OCI-LY7 (cell line): Measurements from ENCODE around the gene PTPRCAP.

ENCODE experiments used
- EZH2phosphoT487 ChIP-seq: fragments of 200-600 bp; sonication (generic); IDR thresholded peaks from 2 replicates; pipeline ENCODE4 v1.6.1; 2018; ENCODE audit warnings: low read depth, borderline replicate concordance, mild to moderate bottlenecking, mixed run types, antibody characterized with exemption, low read length, moderate library complexity, mixed read lengths
- TF ChIP-seq, protein P1 (sequence below): fragments of 200-600 bp; sonication (generic); conservative IDR thresholded peaks from 2 replicates; pipeline ENCODE4 v1.5.1; 2014; ENCODE audit warnings: mild to moderate bottlenecking, antibody characterized with exemption, low read length, moderate library complexity, mixed read lengths

DNA sequence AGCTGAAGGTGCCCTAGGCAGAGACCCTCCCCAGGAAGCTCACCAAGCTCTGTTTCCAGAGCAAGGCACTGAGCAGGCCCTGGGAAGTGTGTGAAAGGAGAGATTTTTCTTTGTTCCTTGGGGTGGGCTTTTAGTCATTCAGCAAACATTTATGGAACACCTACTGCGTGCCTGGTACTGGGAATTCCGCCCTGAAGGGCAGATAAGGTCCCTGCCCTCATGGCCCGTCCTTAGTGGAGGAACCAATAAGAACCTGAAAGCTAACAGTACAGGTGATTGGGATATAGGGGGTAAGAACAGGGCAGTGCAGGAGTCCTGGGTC lies 27.7 kb upstream of the PTPRCAP start:
- TF ChIP-seq, protein P1, sequence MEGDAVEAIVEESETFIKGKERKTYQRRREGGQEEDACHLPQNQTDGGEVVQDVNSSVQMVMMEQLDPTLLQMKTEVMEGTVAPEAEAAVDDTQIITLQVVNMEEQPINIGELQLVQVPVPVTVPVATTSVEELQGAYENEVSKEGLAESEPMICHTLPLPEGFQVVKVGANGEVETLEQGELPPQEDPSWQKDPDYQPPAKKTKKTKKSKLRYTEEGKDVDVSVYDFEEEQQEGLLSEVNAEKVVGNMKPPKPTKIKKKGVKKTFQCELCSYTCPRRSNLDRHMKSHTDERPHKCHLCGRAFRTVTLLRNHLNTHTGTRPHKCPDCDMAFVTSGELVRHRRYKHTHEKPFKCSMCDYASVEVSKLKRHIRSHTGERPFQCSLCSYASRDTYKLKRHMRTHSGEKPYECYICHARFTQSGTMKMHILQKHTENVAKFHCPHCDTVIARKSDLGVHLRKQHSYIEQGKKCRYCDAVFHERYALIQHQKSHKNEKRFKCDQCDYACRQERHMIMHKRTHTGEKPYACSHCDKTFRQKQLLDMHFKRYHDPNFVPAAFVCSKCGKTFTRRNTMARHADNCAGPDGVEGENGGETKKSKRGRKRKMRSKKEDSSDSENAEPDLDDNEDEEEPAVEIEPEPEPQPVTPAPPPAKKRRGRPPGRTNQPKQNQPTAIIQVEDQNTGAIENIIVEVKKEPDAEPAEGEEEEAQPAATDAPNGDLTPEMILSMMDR, result no peak
- TF ChIP-seq EZH2phosphoT487, result no peak
